H9 (cell line): ENCODE data around the gene TAF1A. TPM values are rescaled to one million over a fixed set of nuclear protein-coding genes. Genes with fewer than 3 reads are reported as not detected.

Experiments used
- DNase-seq: peaks from one replicate; pipeline ENCODE4 v3.0.0-alpha.2; 2017
- H2AFZ ChIP-seq: one replicate; pipeline ENCODE4 v1.6.1; 2013; ENCODE audit warnings: mild to moderate bottlenecking, low read length, control low read depth, moderate library complexity
- H2AK5ac ChIP-seq: 2 replicates; pipeline ENCODE4 v1.6.1; 2013; ENCODE audit warnings: low read length, control low read depth, mixed read lengths; ENCODE audit not compliant: insufficient read length
- H2BK120ac ChIP-seq: one replicate; pipeline ENCODE4 v1.6.1; 2013; ENCODE audit warnings: low read depth, mild to moderate bottlenecking, low read length, control low read depth, inconsistent platforms; ENCODE audit not compliant: poor library complexity, severe bottlenecking
- H2BK12ac ChIP-seq: 2 replicates; pipeline ENCODE4 v1.6.1; 2013; ENCODE audit warnings: low read length, control low read depth, mixed read lengths, low read depth; ENCODE audit not compliant: insufficient read length
- H2BK15ac ChIP-seq: 2 replicates; pipeline ENCODE4 v1.6.1; 2013; ENCODE audit warnings: low read depth, low read length, control low read depth
- H2BK20ac ChIP-seq: one replicate; pipeline ENCODE4 v1.6.1; 2013; ENCODE audit warnings: low read depth, mild to moderate bottlenecking, low read length, control low read depth, inconsistent platforms; ENCODE audit not compliant: poor library complexity, severe bottlenecking
- H2BK5ac ChIP-seq: 2 replicates; pipeline ENCODE4 v1.6.1; 2013; ENCODE audit warnings: low read length, control low read depth, mixed read lengths; ENCODE audit not compliant: insufficient read length
- H3K14ac ChIP-seq: 2 replicates; pipeline ENCODE4 v1.6.1; 2013; ENCODE audit warnings: low read length, control low read depth; ENCODE audit not compliant: insufficient read depth
- H3K18ac ChIP-seq: 2 replicates; pipeline ENCODE4 v1.6.1; 2013; ENCODE audit warnings: low read depth, mild to moderate bottlenecking, mixed read lengths, low read length, control low read depth; ENCODE audit not compliant: insufficient read length
- H3K23ac ChIP-seq: 2 replicates; pipeline ENCODE4 v1.6.1; 2013; ENCODE audit warnings: low read length, control low read depth, mixed read lengths, low read depth; ENCODE audit not compliant: insufficient read length
- H3K23me2 ChIP-seq: 2 replicates; pipeline ENCODE4 v1.6.1; 2013; ENCODE audit warnings: low read depth, mild to moderate bottlenecking, mixed read lengths, low read length, control low read depth; ENCODE audit not compliant: insufficient read length, poor library complexity, severe bottlenecking
- H3K27ac ChIP-seq: 2 replicates; pipeline ENCODE4 v1.5.1; 2013; ENCODE audit warnings: low read length, control low read depth, mixed read lengths, low read depth; ENCODE audit not compliant: insufficient read length
- H3K27me3 ChIP-seq: 2 replicates; pipeline ENCODE4 v1.6.1; 2013; ENCODE audit warnings: low read length, control low read depth, inconsistent platforms; ENCODE audit not compliant: insufficient read depth
- H3K4ac ChIP-seq: 2 replicates; pipeline ENCODE4 v1.6.1; 2013; ENCODE audit warnings: low read depth, mild to moderate bottlenecking, control low read depth, inconsistent platforms, low read length, moderate library complexity
- H3K4me1 ChIP-seq: 2 replicates; pipeline ENCODE4 v1.6.1; 2013; ENCODE audit warnings: low read length, control low read depth, inconsistent platforms; ENCODE audit not compliant: insufficient read depth
- H3K4me2 ChIP-seq: 2 replicates; pipeline ENCODE4 v1.6.1; 2013; ENCODE audit warnings: low read length, control low read depth, mixed read lengths; ENCODE audit not compliant: insufficient read length, insufficient read depth
- H3K56ac ChIP-seq: 2 replicates; pipeline ENCODE4 v1.6.1; 2013; ENCODE audit warnings: low read depth, mild to moderate bottlenecking, mixed read lengths, low read length, control low read depth; ENCODE audit not compliant: insufficient read length
- H3K79me1 ChIP-seq: 2 replicates; pipeline ENCODE4 v1.6.1; 2013; ENCODE audit warnings: low read depth, mild to moderate bottlenecking, moderate library complexity, low read length, control low read depth, inconsistent platforms; ENCODE audit not compliant: insufficient read depth, poor library complexity, severe bottlenecking
- H3K79me2 ChIP-seq: 2 replicates; pipeline ENCODE4 v1.6.1; 2013; ENCODE audit warnings: low read length, control low read depth, inconsistent platforms; ENCODE audit not compliant: insufficient read depth
- H3K9ac ChIP-seq: 2 replicates; pipeline ENCODE4 v1.6.1; 2013; ENCODE audit warnings: low read length, control low read depth, mixed read lengths; ENCODE audit not compliant: insufficient read length; ENCODE audit errors: extremely low read depth
- H3K9me3 ChIP-seq: one replicate; pipeline ENCODE4 v1.6.1; 2013; ENCODE audit warnings: low read depth, low read length, inconsistent platforms; ENCODE audit not compliant: control insufficient read depth
- H3T11ph ChIP-seq: one replicate; pipeline ENCODE4 v1.6.1; 2013; ENCODE audit warnings: mild to moderate bottlenecking, low read length, control low read depth, inconsistent platforms
- H4K20me1 ChIP-seq: one replicate; pipeline ENCODE4 v1.6.1; 2013; ENCODE audit not compliant: control insufficient read depth, insufficient read length, insufficient read depth
- H4K5ac ChIP-seq: 2 replicates; pipeline ENCODE4 v1.6.1; 2013; ENCODE audit warnings: low read depth, mild to moderate bottlenecking, mixed read lengths, low read length, control low read depth; ENCODE audit not compliant: insufficient read length
- H4K8ac ChIP-seq: replicated peaks from 2 replicates; pipeline ENCODE4 v1.6.1; 2013; ENCODE audit warnings: low read length, control low read depth, mixed read lengths, low read depth; ENCODE audit not compliant: insufficient read length
- H4K91ac ChIP-seq: 2 replicates; pipeline ENCODE4 v1.6.1; 2013; ENCODE audit warnings: low read depth, mild to moderate bottlenecking, moderate library complexity, mixed read lengths, low read length, control low read depth; ENCODE audit not compliant: insufficient read length
- H3K27ac Mint-ChIP-seq, 3 experiments: 2 replicates in 2 of 3; 3 replicates in 1 of 3; pipeline ENCODE4 v1.8.0; 2020 to 2021; ENCODE audit warnings: mixed read lengths in 3 of 3, mild to moderate bottlenecking in 1 of 3, moderate library complexity in 1 of 3
- H3K27me3 Mint-ChIP-seq: 2 replicates; pipeline ENCODE4 v1.8.0; 2021; ENCODE audit warnings: low read depth, mild to moderate bottlenecking, moderate library complexity, mixed read lengths
- H3K36me3 Mint-ChIP-seq, 3 experiments: 2 replicates in 2 of 3; 3 replicates in 1 of 3; pipeline ENCODE4 v1.8.0; 2020 to 2021; ENCODE audit warnings: low read depth in 3 of 3, mixed read lengths in 3 of 3; ENCODE audit not compliant: insufficient read depth in 1 of 3
- H3K4me1 Mint-ChIP-seq, 2 experiments: 2 replicates each; pipeline ENCODE4 v1.8.0; 2020; ENCODE audit warnings: mixed read lengths in 2 of 2
- H3K4me3 Mint-ChIP-seq, 2 experiments: 2 replicates in 1 of 2; 3 replicates in 1 of 2; pipeline ENCODE4 v1.8.0; 2020 to 2021; ENCODE audit warnings: mild to moderate bottlenecking in 2 of 2, mixed read lengths in 2 of 2, moderate library complexity in 1 of 2
- H3K9me3 Mint-ChIP-seq, 2 experiments: 2 replicates in 1 of 2; 3 replicates in 1 of 2; pipeline ENCODE4 v1.8.0; 2020; ENCODE audit warnings: mild to moderate bottlenecking in 2 of 2, mixed read lengths in 2 of 2, moderate library complexity in 1 of 2
- CTCF ChIP-seq: fragments of 200-600 bp; sonication (generic); conservative IDR thresholded peaks from 3 replicates; pipeline ENCODE4 v1.8.0; 2021; ENCODE audit warnings: antibody characterized with exemption, mild to moderate bottlenecking
- WGBS: extraction: QIAGEN DNeasy Blood & Tissue Kit; methylation state at CpG from one replicate; pipeline ENCODE4 v1.1.7; 2013; ENCODE audit warnings: missing lambda C conversion rate, low lambda C conversion rate, mixed read lengths; ENCODE audit not compliant: insufficient read length; ENCODE audit errors: extremely low coverage; 5-methylcytosine and 5-hydroxymethylcytosine counted together
- total RNA-seq: library from RNA; stranded (reverse); gene quantifications from 2 replicates; pipeline ENCODE4 v1.2.1, GENCODE V29; 2021

TAF1A gene
- total RNA-seq, 1 experiment from 2014 or later, result 14.8 TPM

GRCh38 chr1:222523852-222524251 is 65.9 kb downstream of the TAF1A start:
- Mint-ChIP-seq H3K36me3 (no peaks in the 10 kb centered on the region; a peak in 1 of 7 replicates), H3K4me3 (no peak overlapping the region), H3K9me3 (no peaks in the 10 kb centered on the region; a peak in 2 of 5 replicates), H3K27me3 (no peaks in the 10 kb centered on the region; the same call in none of the 2 replicates), H3K4me1 (no peaks in the 10 kb centered on the region), H3K27ac (no peak overlapping the region)
- no peak overlapping the region for H4K5ac ChIP-seq
- H3K79me2 ChIP-seq, result no peaks in the 10 kb centered on the region
- H3K56ac ChIP-seq, result no peak overlapping the region
- H3K14ac ChIP-seq, result no peak overlapping the region
- H3K4ac ChIP-seq, result no peak overlapping the region
- no CpG with 5 or more reads among the region's 3 CpGs for WGBS
- H3K4me2 ChIP-seq, result no peak overlapping the region
- no peak overlapping the region for H3T11ph ChIP-seq
- no peak for DNase-seq
- H3K79me1 ChIP-seq, result no peaks in the 10 kb centered on the region
- H3K18ac ChIP-seq, result no peak overlapping the region
- H4K20me1 ChIP-seq, result no peaks in the 10 kb centered on the region
- no peak overlapping the region for H4K8ac ChIP-seq
- H3K23me2 ChIP-seq, result no peaks in the 10 kb centered on the region
- H3K4me1 ChIP-seq, result no peaks in the 10 kb centered on the region
- H2AFZ ChIP-seq, result no peak overlapping the region
- no peak overlapping the region for H2BK120ac ChIP-seq
- H3K23ac ChIP-seq, result no peak overlapping the region
- no peak overlapping the region for H2BK5ac ChIP-seq
- H2AK5ac ChIP-seq, result no peak overlapping the region
- no peak overlapping the region for H4K91ac ChIP-seq
- H2BK12ac ChIP-seq, result no peak overlapping the region
- no peaks in the 10 kb centered on the region for H3K27me3 ChIP-seq
- H2BK15ac ChIP-seq, result no peak overlapping the region
- no peaks in the 10 kb centered on the region for H3K9me3 ChIP-seq
- H2BK20ac ChIP-seq, result no peak overlapping the region
- no peak overlapping the region for H3K9ac ChIP-seq
- no peak overlapping the region for H3K27ac ChIP-seq
- TF ChIP-seq CTCF, result no peak
